Brain pericyte (primary cell): ENCODE results near the gene APOA4.
"Not testable (repeated sequence)": the region's sequence is repeated elsewhere in the genome, so short reads cannot be mapped to it uniquely, and the experiment has no call there.

ENCODE experiments used
- DNase-seq: peaks from one replicate; pipeline ENCODE4 v3.0.0-alpha.2; 2012; ENCODE audit warnings: low read depth, low spot score

Gene APOA4

GRCh38 chr11:116804001-116804400 is 19.1 kb downstream of the APOA4 start:
- DNase-seq = no peak

GRCh38 chr11:116801662-116802061 is 21.4 kb downstream of the APOA4 start:
- not testable (repeated sequence) for DNase-seq

GRCh38 chr11:116800610-116801009 is 22.5 kb downstream of the APOA4 start:
- DNase-seq = no peak

GRCh38 chr11:116798368-116798767 is 24.7 kb downstream of the APOA4 start:
- no peak for DNase-seq

GRCh38 chr11:116797816-116798215 is 25.3 kb downstream of the APOA4 start:
- DNase-seq = no peak

GRCh38 chr11:116796548-116796947 is 26.6 kb downstream of the APOA4 start:
- no peak for DNase-seq

- DNase-seq = no peak
Observed at GRCh38 chr11:116794851-116795250, 28.3 kb downstream of the APOA4 start.

GRCh38 chr11:116793772-116794097 is 29.4 kb downstream of the APOA4 start:
- no peak for DNase-seq

GRCh38 chr11:116792869-116793771 is 30.0 kb downstream of the APOA4 start:
- DNase-seq = no peak

GRCh38 chr11:116792144-116792868 is 30.8 kb downstream of the APOA4 start:
- no peak for DNase-seq

GRCh38 chr11:116791813-116792143 is 31.3 kb downstream of the APOA4 start, which contains the start of gene APOA5:
Gene APOA5, minus strand, starts transcription at chr11:116791879. Its CDS starts 19 bp downstream, at chr11:116791860.
- DNase-seq = no peak

GRCh38 chr11:116791002-116791812 is 31.9 kb downstream of the APOA4 start:
- no peak for DNase-seq

GRCh38 chr11:116790167-116791001 is 32.7 kb downstream of the APOA4 start:
- no peak for DNase-seq

- no peak for DNase-seq
Observed at GRCh38 chr11:116788975-116789374, 34.1 kb downstream of the APOA4 start.

GRCh38 chr11:116788534-116788933 is 34.6 kb downstream of the APOA4 start:
- DNase-seq = no peak

GRCh38 chr11:116787786-116788486 is 35.2 kb downstream of the APOA4 start, which contains the start of gene ZPR1:
Gene ZPR1, minus strand, starts transcription at chr11:116788023. Its CDS starts 33 bp downstream, at chr11:116787990.
- DNase-seq = no peak

GRCh38 chr11:116787436-116787785 is 35.7 kb downstream of the APOA4 start:
- no peak for DNase-seq

- no peak for DNase-seq
Observed at GRCh38 chr11:116786966-116787365, 36.1 kb downstream of the APOA4 start.

- no peak for DNase-seq
Observed at GRCh38 chr11:116786326-116786725, 36.8 kb downstream of the APOA4 start.

GRCh38 chr11:116782728-116783127 is 40.4 kb downstream of the APOA4 start:
- no peak for DNase-seq

GRCh38 chr11:116778556-116778955 is 44.5 kb downstream of the APOA4 start:
- no peak for DNase-seq
